ENCODE data around the gene DSCAM. TPM values are rescaled to one million over a fixed set of nuclear protein-coding genes. Genes with fewer than 3 reads are reported as not detected.

Gene DSCAM
- total RNA-seq, 1 experiment from 2014 or later = not detected

DNA sequence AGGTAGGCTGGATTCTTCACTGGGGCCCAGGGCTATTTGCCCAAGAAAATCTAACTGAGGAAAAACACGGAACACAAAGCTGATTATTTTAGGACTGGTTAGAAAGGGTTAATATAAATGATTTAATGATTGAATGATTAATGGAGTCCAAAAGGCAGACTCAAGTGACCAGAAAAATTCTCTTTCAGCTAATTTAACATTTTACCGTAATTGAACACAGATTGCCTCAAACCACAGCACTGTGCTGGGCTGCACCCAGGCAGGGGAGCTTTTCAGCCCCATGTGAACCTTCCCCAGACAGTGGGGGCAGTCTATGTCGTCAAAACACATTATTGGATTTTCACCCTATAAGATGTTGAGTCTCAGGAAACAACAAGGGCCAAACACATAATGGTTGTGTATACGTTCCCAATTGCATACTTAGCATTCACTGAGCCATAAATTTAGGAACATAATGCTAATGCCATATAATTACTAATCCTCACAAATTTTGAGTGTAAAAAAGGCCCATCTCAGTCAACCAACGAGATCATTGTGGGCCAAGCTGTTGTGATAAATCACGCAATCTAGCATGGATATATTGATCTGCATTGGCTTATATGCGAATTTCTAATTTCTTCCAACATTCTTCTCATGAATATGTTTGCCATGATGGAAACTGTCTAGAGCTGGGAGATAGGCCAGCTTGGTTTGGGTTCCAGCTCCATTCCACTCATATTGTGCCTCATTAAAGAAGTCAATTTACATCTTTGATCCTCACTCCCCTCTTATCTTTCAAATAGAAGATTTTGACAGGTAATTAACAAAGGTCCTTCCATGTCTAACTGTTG, 27.7 kb downstream of the DSCAM start:
- Histone ChIP-seq H4K20me1 (ENCODE audit: insufficient read depth) (no peaks in the 10 kb centered on the region), H3K4me1 (ENCODE audit: control insufficient read depth in 1 of 2, insufficient read depth in 2 of 2, low read length in 2 of 2) (no peaks in the 10 kb centered on the region), H3K9me3 (ENCODE audit: control insufficient read depth in 1 of 2, insufficient read depth in 1 of 2, low read depth in 1 of 2, low read length in 2 of 2) (peaks cover 8 to 26% of the 10 kb centered on the region in 2 experiments; a peak in 2 of 4 replicates), H3K4me3 (replicated peaks in 1 of 2; ENCODE audit: low read depth in 1 of 2, low read length in 2 of 2) (no peak overlapping the region), H3K79me2 (ENCODE audit: insufficient read depth, low read length) (no peaks in the 10 kb centered on the region), H3K27ac (ENCODE audit: low read depth, low read length) (no peak overlapping the region), H2AFZ (ENCODE audit: low read depth, low read length, poor library complexity, severe bottlenecking) (no peak overlapping the region), H3K9ac (ENCODE audit: low read length) (no peak overlapping the region), H3K27me3 (ENCODE audit: insufficient read depth, low read length) (no peaks in the 10 kb centered on the region), H3K36me3 (ENCODE audit: control insufficient read depth in 1 of 2, insufficient read depth in 2 of 2, low read length in 2 of 2) (no peaks in the 10 kb centered on the region), H3K9me2 (ENCODE audit: insufficient read depth) (no peaks in the 10 kb centered on the region), H3K4me2 (ENCODE audit: low read length) (no peak overlapping the region)
- ATAC-seq (no peak), DNase-seq (ENCODE audit: low read depth, low spot score) (no peak)
- ChIA-PET POLR2A (no interaction called here), CTCF (no interaction called here), RAD21 (ENCODE audit: low non-redundant PET in 1 of 2, low total read pairs in 2 of 2, uncharacterized antibody in 2 of 2, unreplicated experiment in 2 of 2) (no interaction called here)
- no TSS peak for BruUV-seq (replicated peaks)
- intact Hi-C loops (cut with micrococcal nuclease) = no loop called here
- TF ChIP-seq, protein P1, sequence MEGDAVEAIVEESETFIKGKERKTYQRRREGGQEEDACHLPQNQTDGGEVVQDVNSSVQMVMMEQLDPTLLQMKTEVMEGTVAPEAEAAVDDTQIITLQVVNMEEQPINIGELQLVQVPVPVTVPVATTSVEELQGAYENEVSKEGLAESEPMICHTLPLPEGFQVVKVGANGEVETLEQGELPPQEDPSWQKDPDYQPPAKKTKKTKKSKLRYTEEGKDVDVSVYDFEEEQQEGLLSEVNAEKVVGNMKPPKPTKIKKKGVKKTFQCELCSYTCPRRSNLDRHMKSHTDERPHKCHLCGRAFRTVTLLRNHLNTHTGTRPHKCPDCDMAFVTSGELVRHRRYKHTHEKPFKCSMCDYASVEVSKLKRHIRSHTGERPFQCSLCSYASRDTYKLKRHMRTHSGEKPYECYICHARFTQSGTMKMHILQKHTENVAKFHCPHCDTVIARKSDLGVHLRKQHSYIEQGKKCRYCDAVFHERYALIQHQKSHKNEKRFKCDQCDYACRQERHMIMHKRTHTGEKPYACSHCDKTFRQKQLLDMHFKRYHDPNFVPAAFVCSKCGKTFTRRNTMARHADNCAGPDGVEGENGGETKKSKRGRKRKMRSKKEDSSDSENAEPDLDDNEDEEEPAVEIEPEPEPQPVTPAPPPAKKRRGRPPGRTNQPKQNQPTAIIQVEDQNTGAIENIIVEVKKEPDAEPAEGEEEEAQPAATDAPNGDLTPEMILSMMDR (IDR thresholded peaks at IDR 0.05 in 2 of 3, conservative IDR thresholded peaks at IDR 0.05 in 1 of 3; ENCODE audit: borderline replicate concordance in 1 of 3, insufficient read depth in 1 of 3, low read depth in 2 of 3, low read length in 2 of 3) = no peak
- TF ChIP-seq ZNF274 (IDR thresholded peaks at IDR 0.05; ENCODE audit: low read depth, low read length) (no peak), JUND (IDR thresholded peaks at IDR 0.05) (no peak), CBX3 (IDR thresholded peaks at IDR 0.05; ENCODE audit: low read depth) (no peak), SP1 (IDR thresholded peaks at IDR 0.05; ENCODE audit: low read depth) (no peak), MAX (IDR thresholded peaks at IDR 0.05) (no peak), ATF3 (IDR thresholded peaks at IDR 0.05) (no peak), SRF (IDR thresholded peaks at IDR 0.05; ENCODE audit: low read depth) (no peak), YY1 (IDR thresholded peaks at IDR 0.05; ENCODE audit: extremely low read depth, insufficient replicate concordance, low read depth, low read length) (no peak), TCF7L2 (IDR thresholded peaks at IDR 0.05; ENCODE audit: borderline replicate concordance, extremely low read depth, insufficient read depth, insufficient read length) (no peak)

All from HCT116 (cell line).